ENCODE data around the gene MYH7B. TPM values are rescaled to one million over a fixed set of nuclear protein-coding genes. Genes with fewer than 3 reads are reported as not detected.

MYH7B gene
- total RNA-seq, 1 experiment from 2014 or later, result 0.02 TPM

- Histone ChIP-seq H3K4me3 (no peak overlapping the region), H3K27ac (no peak overlapping the region), H3K27me3 (no peaks in the 10 kb centered on the region), H3K4me1 (peaks cover 16% of the 10 kb centered on the region), H3K36me3 (no peaks in the 10 kb centered on the region), H3K9me3 (replicated peaks) (no peaks in the 10 kb centered on the region)
- no peak for DNase-seq
Measured at GRCh38 chr20:34977365-34978091, 21.9 kb downstream of the MYH7B start.

- Histone ChIP-seq H3K4me1 (peaks cover 17% of the 10 kb centered on the region), H3K27me3 (no peaks in the 10 kb centered on the region), H3K9me3 (replicated peaks) (no peaks in the 10 kb centered on the region), H3K4me3 (no peak overlapping the region), H3K36me3 (no peaks in the 10 kb centered on the region), H3K27ac (no peak overlapping the region)
- DNase-seq, result no peak
Measured at GRCh38 chr20:34978092-34978744, 22.6 kb downstream of the MYH7B start.

- Histone ChIP-seq H3K9me3 (replicated peaks) (no peaks in the 10 kb centered on the region), H3K27ac (no peak overlapping the region), H3K27me3 (no peaks in the 10 kb centered on the region), H3K4me3 (no peak overlapping the region), H3K36me3 (no peaks in the 10 kb centered on the region), H3K4me1 (peaks cover 23% of the 10 kb centered on the region)
- DNase-seq, result no peak
Measured at GRCh38 chr20:34979366-34980153, 23.9 kb downstream of the MYH7B start.

- H3K27me3 ChIP-seq, result no peaks in the 10 kb centered on the region
- H3K4me1 ChIP-seq, result peaks cover 29% of the 10 kb centered on the region
- no peak overlapping the region for H3K27ac ChIP-seq
- H3K4me3 ChIP-seq, result no peak overlapping the region
- no peaks in the 10 kb centered on the region for H3K9me3 ChIP-seq (replicated peaks)
- no peak for DNase-seq
- H3K36me3 ChIP-seq, result no peaks in the 10 kb centered on the region
Measured at GRCh38 chr20:34980543-34981233, 25.0 kb downstream of the MYH7B start.

- H3K9me3 ChIP-seq (replicated peaks), result no peaks in the 10 kb centered on the region
- DNase-seq, result no peak
- H3K4me1 ChIP-seq, result peaks cover 12% of the 10 kb centered on the region
- H3K36me3 ChIP-seq, result no peaks in the 10 kb centered on the region
- no peak overlapping the region for H3K27ac ChIP-seq
- H3K4me3 ChIP-seq, result no peak overlapping the region
- H3K27me3 ChIP-seq, result no peaks in the 10 kb centered on the region
Measured at GRCh38 chr20:34982270-34983088, 26.8 kb downstream of the MYH7B start.

GRCh38 chr20:34983089-34983820, 27.6 kb downstream of the MYH7B start:
- peaks cover 12% of the 10 kb centered on the region for H3K4me1 ChIP-seq
- H3K27me3 ChIP-seq, result no peaks in the 10 kb centered on the region
- no peak overlapping the region for H3K27ac ChIP-seq
- H3K9me3 ChIP-seq (replicated peaks), result no peaks in the 10 kb centered on the region
- no peaks in the 10 kb centered on the region for H3K36me3 ChIP-seq
- DNase-seq, result no peak
- H3K4me3 ChIP-seq, result no peak overlapping the region

- Histone ChIP-seq H3K27ac (no peak overlapping the region), H3K36me3 (no peaks in the 10 kb centered on the region), H3K4me3 (no peak overlapping the region), H3K4me1 (peaks cover 12% of the 10 kb centered on the region), H3K27me3 (no peaks in the 10 kb centered on the region), H3K9me3 (replicated peaks) (no peaks in the 10 kb centered on the region)
- peak; percentile 72 to 75 for DNase-seq
Measured at GRCh38 chr20:34983995-34984735, 28.5 kb downstream of the MYH7B start.

GRCh38 chr20:34984756-34985261, 29.1 kb downstream of the MYH7B start:
- Histone ChIP-seq H3K4me3 (no peak overlapping the region), H3K27ac (no peak overlapping the region), H3K27me3 (no peaks in the 10 kb centered on the region), H3K4me1 (peaks cover 12% of the 10 kb centered on the region), H3K9me3 (replicated peaks) (no peaks in the 10 kb centered on the region), H3K36me3 (no peaks in the 10 kb centered on the region)
- DNase-seq, result no peak

- no peaks in the 10 kb centered on the region for H3K36me3 ChIP-seq
- no peak for DNase-seq
- no peak overlapping the region for H3K27ac ChIP-seq
- H3K27me3 ChIP-seq, result no peaks in the 10 kb centered on the region
- peaks cover 12% of the 10 kb centered on the region for H3K4me1 ChIP-seq
- H3K9me3 ChIP-seq (replicated peaks), result no peaks in the 10 kb centered on the region
- H3K4me3 ChIP-seq, result no peak overlapping the region
Measured at GRCh38 chr20:34985461-34986310, 30.0 kb downstream of the MYH7B start.

GRCh38 chr20:34986311-34987287, 30.9 kb downstream of the MYH7B start:
- Histone ChIP-seq H3K27me3 (no peaks in the 10 kb centered on the region), H3K4me1 (peaks cover 12% of the 10 kb centered on the region), H3K36me3 (no peaks in the 10 kb centered on the region), H3K9me3 (replicated peaks) (no peaks in the 10 kb centered on the region), H3K27ac (no peak overlapping the region), H3K4me3 (no peak overlapping the region)
- no peak for DNase-seq

Data from SJCRH30 (cell line).